T-helper 2 cell treated with Interferon-gamma antibody and Interleukin-4, amounts not matched to agents 5 μg/mL and 100 μg/mL, for 36 hours (primary cell): ENCODE results near the gene SCGB2B2.
"Not testable (repeated sequence)": the region's sequence is repeated elsewhere in the genome, so short reads cannot be mapped to it uniquely, and the experiment has no call there.

Source experiments
- DNase-seq: peaks from one replicate; pipeline ENCODE4 v3.0.0; 2021; ENCODE audit warnings: low spot score
- H3K27ac Mint-ChIP-seq: one replicate; pipeline ENCODE4 v1.8.0; 2021; ENCODE audit warnings: mild to moderate bottlenecking, mixed read lengths
- H3K27me3 Mint-ChIP-seq: one replicate; pipeline ENCODE4 v1.8.0; 2021; ENCODE audit warnings: low read depth, mixed read lengths
- H3K36me3 Mint-ChIP-seq: one replicate; pipeline ENCODE4 v1.8.0; 2021; ENCODE audit warnings: low read depth, mixed read lengths
- H3K4me1 Mint-ChIP-seq: one replicate; pipeline ENCODE4 v1.8.0; 2021; ENCODE audit warnings: low read depth, mixed read lengths
- H3K4me3 Mint-ChIP-seq: one replicate; pipeline ENCODE4 v1.8.0; 2022; ENCODE audit warnings: mild to moderate bottlenecking, moderate library complexity, mixed read lengths
- H3K9me3 Mint-ChIP-seq: one replicate; pipeline ENCODE4 v1.8.0; 2021; ENCODE audit warnings: mixed read lengths

SCGB2B2 gene

GRCh38 chr19:34676697-34677385, at the start of gene SCGB2B2:
Gene SCGB2B2, minus strand, starts transcription at chr19:34677159. Its CDS starts 82,596 bp downstream, at chr19:34594563.
- H3K27me3 Mint-ChIP-seq: no peaks in the 10 kb centered on the region
- no peak for DNase-seq
- peaks cover 21% of the 10 kb centered on the region for H3K4me1 Mint-ChIP-seq
- peaks cover 46% of the 10 kb centered on the region for H3K36me3 Mint-ChIP-seq
- peak within 1 kb of the TSS; percentile 88 for H3K4me3 Mint-ChIP-seq
- peak within 1 kb of the TSS; percentile 98 for H3K27ac Mint-ChIP-seq
- H3K9me3 Mint-ChIP-seq: peaks cover 45% of the 10 kb centered on the region

- H3K4me1 Mint-ChIP-seq: no peaks in the 10 kb centered on the region
- no peaks in the 10 kb centered on the region for H3K36me3 Mint-ChIP-seq
- no peak overlapping the region for H3K27ac Mint-ChIP-seq
- no peak for DNase-seq
- H3K4me3 Mint-ChIP-seq: no peak overlapping the region
- H3K9me3 Mint-ChIP-seq: no peaks in the 10 kb centered on the region
- H3K27me3 Mint-ChIP-seq: peaks cover 2% of the 10 kb centered on the region
Observed at GRCh38 chr19:34725400-34725799, 48.4 kb upstream of the SCGB2B2 start.

- Mint-ChIP-seq H3K4me1 (no peaks in the 10 kb centered on the region), H3K36me3 (no peaks in the 10 kb centered on the region), H3K27me3 (peaks cover 2% of the 10 kb centered on the region), H3K27ac (no peak overlapping the region), H3K4me3 (no peak overlapping the region), H3K9me3 (no peaks in the 10 kb centered on the region)
- no peak for DNase-seq
Observed at GRCh38 chr19:34722353-34722752, 45.4 kb upstream of the SCGB2B2 start.

- peaks cover 3% of the 10 kb centered on the region for H3K36me3 Mint-ChIP-seq
- no peak overlapping the region for H3K27ac Mint-ChIP-seq
- no peak overlapping the region for H3K4me3 Mint-ChIP-seq
- peaks cover 1% of the 10 kb centered on the region for H3K4me1 Mint-ChIP-seq
- H3K9me3 Mint-ChIP-seq: peaks cover 34% of the 10 kb centered on the region
- peaks cover 5% of the 10 kb centered on the region for H3K27me3 Mint-ChIP-seq
- DNase-seq: no peak
Observed at GRCh38 chr19:34715357-34715756, 38.4 kb upstream of the SCGB2B2 start.

GRCh38 chr19:34713262-34713637, 36.3 kb upstream of the SCGB2B2 start:
- Mint-ChIP-seq H3K27ac (no peak overlapping the region), H3K4me3 (no peak overlapping the region), H3K9me3 (peaks cover 34% of the 10 kb centered on the region), H3K4me1 (peaks cover 1% of the 10 kb centered on the region), H3K36me3 (peaks cover 3% of the 10 kb centered on the region), H3K27me3 (peaks cover 5% of the 10 kb centered on the region)
- no peak for DNase-seq

GRCh38 chr19:34712395-34713261, 35.7 kb upstream of the SCGB2B2 start:
- peak; percentile 42 for DNase-seq
- no peak overlapping the region for H3K4me3 Mint-ChIP-seq
- no peak overlapping the region for H3K27ac Mint-ChIP-seq
- H3K27me3 Mint-ChIP-seq: peaks cover 5% of the 10 kb centered on the region
- H3K9me3 Mint-ChIP-seq: peaks cover 34% of the 10 kb centered on the region
- peaks cover 1% of the 10 kb centered on the region for H3K4me1 Mint-ChIP-seq
- peaks cover 3% of the 10 kb centered on the region for H3K36me3 Mint-ChIP-seq

- Mint-ChIP-seq H3K9me3 (peaks cover 41% of the 10 kb centered on the region), H3K27ac (no peak overlapping the region), H3K36me3 (peaks cover 3% of the 10 kb centered on the region), H3K27me3 (peaks cover 5% of the 10 kb centered on the region), H3K4me3 (no peak overlapping the region), H3K4me1 (peaks cover 1% of the 10 kb centered on the region)
- no peak for DNase-seq
Observed at GRCh38 chr19:34711890-34712289, 34.9 kb upstream of the SCGB2B2 start.

GRCh38 chr19:34707661-34708060, 30.7 kb upstream of the SCGB2B2 start:
- Mint-ChIP-seq H3K4me3 (no peak overlapping the region), H3K36me3 (no peaks in the 10 kb centered on the region), H3K27me3 (no peaks in the 10 kb centered on the region), H3K9me3 (peaks cover 10% of the 10 kb centered on the region), H3K27ac (no peak overlapping the region), H3K4me1 (peaks cover 1% of the 10 kb centered on the region)
- DNase-seq: no peak

GRCh38 chr19:34692549-34692948, 15.6 kb upstream of the SCGB2B2 start:
- no peak for DNase-seq
- no peak overlapping the region for H3K27ac Mint-ChIP-seq
- H3K9me3 Mint-ChIP-seq: peaks cover 34% of the 10 kb centered on the region
- no peaks in the 10 kb centered on the region for H3K36me3 Mint-ChIP-seq
- no peaks in the 10 kb centered on the region for H3K27me3 Mint-ChIP-seq
- H3K4me1 Mint-ChIP-seq: no peaks in the 10 kb centered on the region
- H3K4me3 Mint-ChIP-seq: no peak overlapping the region

GRCh38 chr19:34690372-34690771, 13.4 kb upstream of the SCGB2B2 start:
- Mint-ChIP-seq H3K27ac (no peak overlapping the region), H3K9me3 (peaks cover 55% of the 10 kb centered on the region), H3K4me3 (no peak overlapping the region), H3K36me3 (peaks cover 4% of the 10 kb centered on the region), H3K27me3 (no peaks in the 10 kb centered on the region), H3K4me1 (no peaks in the 10 kb centered on the region)
- no peak for DNase-seq

- H3K27ac Mint-ChIP-seq: no peak overlapping the region
- H3K4me1 Mint-ChIP-seq: no peaks in the 10 kb centered on the region
- DNase-seq: no peak
- peaks cover 66% of the 10 kb centered on the region for H3K9me3 Mint-ChIP-seq
- H3K36me3 Mint-ChIP-seq: peaks cover 21% of the 10 kb centered on the region
- H3K27me3 Mint-ChIP-seq: no peaks in the 10 kb centered on the region
- H3K4me3 Mint-ChIP-seq: no peak overlapping the region
Observed at GRCh38 chr19:34688592-34688991, 11.6 kb upstream of the SCGB2B2 start.

- Mint-ChIP-seq H3K9me3 (peaks cover 76% of the 10 kb centered on the region), H3K27ac (no peak overlapping the region), H3K4me1 (no peaks in the 10 kb centered on the region)
Observed at GRCh38 chr19:34687348-34687747, 10.4 kb upstream of the SCGB2B2 start.

GRCh38 chr19:34686455-34686854, 9.5 kb upstream of the SCGB2B2 start:
- no peaks in the 10 kb centered on the region for H3K27me3 Mint-ChIP-seq
- no peak overlapping the region for H3K27ac Mint-ChIP-seq
- no peak overlapping the region for H3K4me3 Mint-ChIP-seq
- H3K4me1 Mint-ChIP-seq: no peaks in the 10 kb centered on the region
- DNase-seq: no peak
- H3K9me3 Mint-ChIP-seq: peaks cover 83% of the 10 kb centered on the region
- peaks cover 39% of the 10 kb centered on the region for H3K36me3 Mint-ChIP-seq

More at GRCh38 chr19:34687348-34687747, 10.4 kb upstream of the SCGB2B2 start:
- Mint-ChIP-seq H3K27me3 (no peaks in the 10 kb centered on the region), H3K4me3 (no peak overlapping the region), H3K36me3 (peaks cover 32% of the 10 kb centered on the region)
- DNase-seq: no peak

- Mint-ChIP-seq H3K36me3 (peaks cover 49% of the 10 kb centered on the region), H3K9me3 (peaks cover 84% of the 10 kb centered on the region)
- not testable (repeated sequence) for DNase-seq, H3K27ac Mint-ChIP-seq, H3K4me3 Mint-ChIP-seq, H3K4me1 Mint-ChIP-seq, H3K27me3 Mint-ChIP-seq
Observed at GRCh38 chr19:34685266-34685665, 8.3 kb upstream of the SCGB2B2 start.
